Stomach (tissue), 9 donors: ENCODE results near the gene GLG1. TPM values are rescaled to one million over a fixed set of nuclear protein-coding genes. Genes with fewer than 3 reads are reported as not detected.

ENCODE experiments used
- DNase-seq, 2 donors: peaks; one replicate each; pipeline versions ENCODE4 v3.0.0 to v3.0.0-alpha.2; 2013 to 2019
- H3K27ac ChIP-seq, 5 donors: fragments of 200-600 bp in 4 of 5; sonication (generic) in 4 of 5; one replicate each; pipeline ENCODE4 v1.5.1; 2013 to 2019; ENCODE audit warnings: mild to moderate bottlenecking in 1 of 5, moderate library complexity in 1 of 5
- H3K27me3 ChIP-seq, 3 donors: fragments of 200-600 bp; sonication (generic); one replicate each; pipeline ENCODE4 v1.5.1; 2017 to 2019; ENCODE audit warnings: mixed run types in 1 of 3
- H3K36me3 ChIP-seq, 4 donors: fragments of 200-600 bp; sonication (generic); 1 replicate in 3 of 4; 2 replicates in 1 of 4; pipeline ENCODE4 v1.5.1; 2016 to 2019
- H3K4me1 ChIP-seq, 4 donors: fragments of 200-600 bp; sonication (generic); one replicate each; pipeline ENCODE4 v1.5.1; 2016 to 2019
- H3K4me3 ChIP-seq, 4 donors: fragments of 200-600 bp; sonication (generic) in 3 of 4; one replicate each; pipeline ENCODE4 v1.5.1; 2016 to 2019; ENCODE audit warnings: mild to moderate bottlenecking in 1 of 4
- H3K9me3 ChIP-seq, 4 donors: fragments of 200-600 bp; sonication (generic); one replicate each; pipeline ENCODE4 v1.5.1; 2016 to 2019
- EP300 ChIP-seq: sonication (generic); formaldehyde crosslinking; IDR thresholded peaks from one replicate; pipeline ENCODE4 v1.6.1; 2017; ENCODE audit warnings: antibody characterized with exemption
- POLR2A ChIP-seq, 4 donors: fragments of 450-650 bp; IDR thresholded peaks; one replicate each; pipeline ENCODE4 v1.6.1; 2016; ENCODE audit warnings: antibody characterized with exemption in 4 of 4, control low read depth in 2 of 4, mild to moderate bottlenecking in 1 of 4, moderate library complexity in 1 of 4
- POLR2AphosphoS5 ChIP-seq, 3 donors: sonication (generic); formaldehyde crosslinking; IDR thresholded peaks; one replicate each; pipeline ENCODE4 v1.6.1; 2016; ENCODE audit warnings: antibody characterized with exemption in 3 of 3
- WGBS, 5 donors: extraction: QIAGEN DNeasy Blood & Tissue Kit in 3 of 5; methylation state at CpG; one replicate each; pipeline versions ENCODE4 v1.1.5 to v1.1.7; 2013 to 2018; 5-methylcytosine and 5-hydroxymethylcytosine counted together
- intact Hi-C: fragments of 100-400 bp; cut with DNase I; formaldehyde crosslinking; loops from one replicate; pipeline ENCODE4 v1.15.1; 2023; ENCODE audit warnings: low total_unique reads
- polyA plus RNA-seq, 3 donors: library from polyadenylated mRNA; stranded (reverse); fragments of 200-250 nt; gene quantifications; one replicate each; pipeline ENCODE4 v1.2.3, GENCODE V29; 2013
- total RNA-seq, 5 donors: library from RNA; depleted of rRNA; stranded (reverse); fragments of >200 nt; gene quantifications; one replicate each; pipeline versions ENCODE4 v1.1.0 to v1.2.3, GENCODE V29; 2014 to 2016
- TF ChIP-seq, protein P1 (sequence below), 7 experiments: fragments of 450-650 bp in 4 of 7; fragments of 200-600 bp in 3 of 7; sonication (generic) in 3 of 7; IDR thresholded peaks; one replicate each; pipeline ENCODE4 v1.5.1; 2016 to 2019; ENCODE audit warnings: antibody characterized with exemption in 7 of 7, control low read depth in 2 of 7, mild to moderate bottlenecking in 1 of 7
- donor health status: healthy with polysubstance abuse.
- donor health status: Bipolar disorder and iron deficiency.
- donor health status: healthy.

GLG1 gene
- total and polyA plus RNA-seq, 8 donors = 7.6 to 151 (median 46.3) TPM

DNA sequence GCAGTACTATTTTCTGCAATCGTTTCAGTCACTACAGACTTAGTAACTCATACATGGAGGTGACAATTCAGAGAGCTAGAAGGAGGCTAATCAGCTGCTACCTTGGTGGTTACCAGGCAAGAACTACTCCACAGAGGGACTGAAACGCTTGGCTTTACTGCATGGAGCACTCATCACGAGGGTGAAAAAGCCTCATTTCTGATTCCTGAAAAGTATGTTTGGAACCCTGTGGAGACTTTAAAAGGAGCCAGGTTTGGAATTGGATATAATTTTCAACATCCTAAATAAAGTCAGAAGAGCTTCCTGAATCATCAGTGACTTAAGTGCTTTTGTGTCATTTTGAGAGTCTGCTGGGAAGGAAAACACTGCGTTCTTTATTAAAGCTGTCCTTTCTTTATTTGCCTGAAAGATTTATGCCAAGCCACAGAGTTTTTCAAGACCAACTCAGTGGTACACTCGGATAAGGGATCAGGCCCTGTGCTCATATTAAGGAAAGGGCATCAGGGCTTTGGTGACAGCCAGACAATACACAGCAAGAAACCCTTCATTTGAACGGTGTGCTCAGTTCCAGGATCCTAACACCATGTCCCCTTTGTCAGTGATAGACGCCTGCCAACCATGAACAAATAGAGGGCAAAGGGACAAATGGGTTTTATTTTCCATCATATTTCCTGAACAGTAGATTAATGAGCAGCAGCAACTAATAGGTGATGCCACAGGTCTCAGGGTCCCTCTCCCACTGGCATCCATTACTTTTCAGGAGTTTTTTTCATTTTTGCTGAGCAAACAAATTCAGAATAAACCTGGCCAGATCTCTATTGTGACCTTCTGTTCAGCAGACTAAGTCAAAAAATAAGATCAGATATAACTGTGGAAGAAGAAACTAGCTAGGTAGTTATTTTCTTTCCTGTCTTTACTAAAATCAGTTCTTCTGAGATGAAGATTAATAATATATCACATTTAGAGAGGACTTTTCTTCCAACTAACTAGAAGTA lies 105.1 kb downstream of the GLG1 start:
- WGBS, 5 donors = 27 to 53% (median 40%) methylated on average over 6 to 7 of the region's 7 CpGs
- Histone ChIP-seq H3K4me3 (no peak overlapping the region), H3K9me3 (no peaks in the 10 kb centered on the region), H3K36me3 (peaks cover 7 to 32% (median 24%) of the 10 kb centered on the region in 4 donors), H3K4me1 (peaks cover 8 to 19% (median 13%) of the 10 kb centered on the region in 4 donors), H3K27ac (peak overlapping the region; percentile 5 to 77 (median 35)), H3K27me3 (no peaks in the 10 kb centered on the region)
- intact Hi-C loops = no loop called here
- TF ChIP-seq EP300 (no peak), POLR2A (IDR thresholded peaks at IDR 0.05) (no peak), POLR2AphosphoS5 (IDR thresholded peaks at IDR 0.05) (no peak)
- TF ChIP-seq, protein P1, sequence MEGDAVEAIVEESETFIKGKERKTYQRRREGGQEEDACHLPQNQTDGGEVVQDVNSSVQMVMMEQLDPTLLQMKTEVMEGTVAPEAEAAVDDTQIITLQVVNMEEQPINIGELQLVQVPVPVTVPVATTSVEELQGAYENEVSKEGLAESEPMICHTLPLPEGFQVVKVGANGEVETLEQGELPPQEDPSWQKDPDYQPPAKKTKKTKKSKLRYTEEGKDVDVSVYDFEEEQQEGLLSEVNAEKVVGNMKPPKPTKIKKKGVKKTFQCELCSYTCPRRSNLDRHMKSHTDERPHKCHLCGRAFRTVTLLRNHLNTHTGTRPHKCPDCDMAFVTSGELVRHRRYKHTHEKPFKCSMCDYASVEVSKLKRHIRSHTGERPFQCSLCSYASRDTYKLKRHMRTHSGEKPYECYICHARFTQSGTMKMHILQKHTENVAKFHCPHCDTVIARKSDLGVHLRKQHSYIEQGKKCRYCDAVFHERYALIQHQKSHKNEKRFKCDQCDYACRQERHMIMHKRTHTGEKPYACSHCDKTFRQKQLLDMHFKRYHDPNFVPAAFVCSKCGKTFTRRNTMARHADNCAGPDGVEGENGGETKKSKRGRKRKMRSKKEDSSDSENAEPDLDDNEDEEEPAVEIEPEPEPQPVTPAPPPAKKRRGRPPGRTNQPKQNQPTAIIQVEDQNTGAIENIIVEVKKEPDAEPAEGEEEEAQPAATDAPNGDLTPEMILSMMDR (IDR thresholded peaks at IDR 0.05) = no peak
- DNase-seq = no peak

DNA sequence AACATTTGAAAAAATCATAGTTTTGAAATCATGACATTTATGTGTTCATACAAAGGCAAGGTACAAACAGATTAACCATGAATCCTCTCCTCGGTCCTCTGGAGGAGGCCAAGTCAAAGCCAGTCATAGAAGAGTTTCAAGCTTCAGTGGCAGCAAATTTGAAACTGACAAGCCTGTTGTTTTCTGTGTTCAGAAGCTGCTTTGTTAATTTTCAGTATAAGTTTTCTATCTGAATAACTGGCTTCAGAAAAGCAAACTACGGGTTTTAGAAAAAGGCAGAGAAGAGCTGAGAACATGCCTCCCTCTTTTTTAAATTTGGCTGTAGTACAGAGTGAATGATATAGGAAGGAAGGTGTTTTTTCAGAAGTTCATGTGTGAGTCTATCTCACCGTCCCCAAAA lies 106.0 kb downstream of the GLG1 start:
- Histone ChIP-seq H3K4me1 (peaks cover 8 to 19% (median 13%) of the 10 kb centered on the region in 4 donors), H3K27ac (peak overlapping the region in 3 of 5 donors; percentile 15 to 49 (median 35)), H3K4me3 (no peak overlapping the region), H3K9me3 (no peaks in the 10 kb centered on the region), H3K36me3 (peaks cover 7 to 35% (median 32%) of the 10 kb centered on the region in 4 donors), H3K27me3 (no peaks in the 10 kb centered on the region)
- intact Hi-C loops = no loop called here
- 71 to 82% (median 79%) methylated on average over 3 of the region's 3 CpGs for WGBS, 5 donors
- no peak for TF ChIP-seq EP300
- TF ChIP-seq POLR2A (IDR thresholded peaks at IDR 0.05) = no peak
- no peak for TF ChIP-seq POLR2AphosphoS5 (IDR thresholded peaks at IDR 0.05)
- TF ChIP-seq, protein P1 (IDR thresholded peaks at IDR 0.05) = no peak
- no peak for DNase-seq

GRCh38 chr16:74499114-74499513 lies 107.8 kb downstream of the GLG1 start:
- intact Hi-C loops = no loop called here
- Histone ChIP-seq H3K9me3 (no peaks in the 10 kb centered on the region), H3K27ac (no peak overlapping the region), H3K4me3 (no peak overlapping the region), H3K36me3 (peaks cover 7 to 48% (median 45%) of the 10 kb centered on the region in 4 donors), H3K27me3 (no peaks in the 10 kb centered on the region), H3K4me1 (peaks cover 8 to 19% (median 13%) of the 10 kb centered on the region in 4 donors)
- no peak for DNase-seq
- TF ChIP-seq EP300 (no peak), POLR2AphosphoS5 (IDR thresholded peaks at IDR 0.05) (no peak), POLR2A (IDR thresholded peaks at IDR 0.05) (no peak)
- TF ChIP-seq, protein P1 (IDR thresholded peaks at IDR 0.05) = no peak

DNA sequence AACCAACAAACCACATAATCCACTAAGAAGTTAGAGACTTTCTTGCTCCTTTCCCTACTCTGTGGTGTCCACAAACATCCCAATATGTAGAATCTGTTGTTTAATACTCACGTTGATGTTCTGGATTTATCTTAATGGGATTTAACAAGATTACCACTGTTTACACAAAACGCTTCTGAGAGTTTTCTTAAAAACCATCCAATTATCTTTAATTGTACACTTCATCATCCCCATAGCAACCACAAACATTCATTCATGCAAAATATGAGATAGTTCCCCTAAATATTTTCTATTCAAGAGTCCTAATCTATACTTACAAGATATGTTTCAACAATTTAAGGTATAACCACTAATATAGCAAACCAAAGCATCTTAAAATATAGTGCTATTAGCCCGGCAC lies 109.2 kb downstream of the GLG1 start:
- Histone ChIP-seq H3K4me1 (peaks cover 8 to 19% (median 13%) of the 10 kb centered on the region in 4 donors), H3K9me3 (no peaks in the 10 kb centered on the region), H3K4me3 (no peak overlapping the region), H3K27me3 (no peaks in the 10 kb centered on the region), H3K36me3 (peaks cover under 1 to 54% (median 48%) of the 10 kb centered on the region in 4 donors), H3K27ac (no peak overlapping the region)
- intact Hi-C loops = no loop called here
- 65 to 85% (median 75%) methylated on average over 3 of the region's 3 CpGs for WGBS, 5 donors
- no peak for DNase-seq
- TF ChIP-seq POLR2AphosphoS5 (IDR thresholded peaks at IDR 0.05) (no peak), EP300 (no peak), POLR2A (IDR thresholded peaks at IDR 0.05) (no peak)
- TF ChIP-seq, protein P1 (IDR thresholded peaks at IDR 0.05) = no peak
